H7 (cell line): ENCODE measurements around the gene FGFR3. TPM values are rescaled to one million over a fixed set of nuclear protein-coding genes. Genes with fewer than 3 reads are reported as not detected.
"Not testable (repeated sequence)": the region's sequence is repeated elsewhere in the genome, so short reads cannot be mapped to it uniquely, and the experiment has no call there.

Source experiments
- DNase-seq: peaks from one replicate; pipeline ENCODE4 v3.0.0; 2012
- H3K27me3 ChIP-seq: 2 replicates; pipeline ENCODE4 v1.6.0; 2011; ENCODE audit warnings: mild to moderate bottlenecking, low read length; ENCODE audit not compliant: control insufficient read depth, insufficient read depth
- H3K36me3 ChIP-seq: replicated peaks from 2 replicates; pipeline ENCODE4 v1.5.1; 2011; ENCODE audit warnings: low read length; ENCODE audit not compliant: control insufficient read depth, insufficient read depth
- H3K4me3 ChIP-seq: 2 replicates; pipeline ENCODE4 v1.5.1; 2011; ENCODE audit warnings: low read depth, mild to moderate bottlenecking, control low read depth, low read length, moderate library complexity; ENCODE audit not compliant: insufficient read depth
- total RNA-seq: library from RNA; depleted of rRNA; stranded (reverse); fragments of >200 nt; shearing (Covaris generic); gene quantifications from 2 replicates; pipeline ENCODE4 v1.2.3, GENCODE V29; 2014

Gene FGFR3
- total RNA-seq, 1 experiment from 2014 or later, result 43.6 TPM

- Histone ChIP-seq H3K4me3 (no peak overlapping the region), H3K36me3 (peaks cover 27% of the 10 kb centered on the region), H3K27me3 (no peaks in the 10 kb centered on the region)
- no peak for DNase-seq
Measured at GRCh38 chr4:1833307-1834046, 40.4 kb downstream of the FGFR3 start.

GRCh38 chr4:1834047-1834775, 41.1 kb downstream of the FGFR3 start:
- peaks cover 28% of the 10 kb centered on the region for H3K36me3 ChIP-seq
- DNase-seq, result no peak
- H3K4me3 ChIP-seq, result no peak overlapping the region
- H3K27me3 ChIP-seq, result no peaks in the 10 kb centered on the region

GRCh38 chr4:1835836-1836235, 42.7 kb downstream of the FGFR3 start:
- not testable (repeated sequence) for H3K4me3 ChIP-seq, H3K27me3 ChIP-seq, DNase-seq
- peaks cover 25% of the 10 kb centered on the region for H3K36me3 ChIP-seq

DNA sequence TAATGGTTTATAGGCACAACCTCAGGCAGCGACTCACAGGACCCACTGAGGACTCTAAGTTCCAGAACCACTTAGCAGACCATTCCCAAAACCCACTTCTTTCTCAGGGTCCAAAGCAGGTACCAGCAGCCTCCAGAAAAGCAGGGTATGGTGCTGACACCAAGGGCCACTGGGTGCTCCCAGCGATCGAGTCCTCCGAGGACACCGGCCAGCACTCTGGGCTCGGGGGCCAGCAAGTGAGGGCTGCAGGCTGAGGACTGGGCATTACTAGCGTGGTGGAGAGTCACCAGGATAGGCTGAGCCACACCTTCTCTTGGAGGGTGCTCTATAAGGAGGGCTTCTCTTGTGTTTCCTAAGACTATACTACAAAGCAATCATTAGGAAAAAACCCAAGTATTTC, 43.6 kb downstream of the FGFR3 start:
- DNase-seq, result no peak
- peaks cover 24% of the 10 kb centered on the region for H3K36me3 ChIP-seq
- H3K27me3 ChIP-seq, result no peaks in the 10 kb centered on the region
- no peak overlapping the region for H3K4me3 ChIP-seq

- DNase-seq, result no peak
- Histone ChIP-seq H3K36me3 (peaks cover 22% of the 10 kb centered on the region), H3K4me3 (no peak overlapping the region), H3K27me3 (no peaks in the 10 kb centered on the region)
Measured at GRCh38 chr4:1837069-1837468, 44.0 kb downstream of the FGFR3 start.

- Histone ChIP-seq H3K4me3 (no peak overlapping the region), H3K27me3 (no peaks in the 10 kb centered on the region), H3K36me3 (peaks cover 18% of the 10 kb centered on the region)
- DNase-seq, result no peak
Measured at GRCh38 chr4:1839282-1839681, 46.2 kb downstream of the FGFR3 start.

DNA sequence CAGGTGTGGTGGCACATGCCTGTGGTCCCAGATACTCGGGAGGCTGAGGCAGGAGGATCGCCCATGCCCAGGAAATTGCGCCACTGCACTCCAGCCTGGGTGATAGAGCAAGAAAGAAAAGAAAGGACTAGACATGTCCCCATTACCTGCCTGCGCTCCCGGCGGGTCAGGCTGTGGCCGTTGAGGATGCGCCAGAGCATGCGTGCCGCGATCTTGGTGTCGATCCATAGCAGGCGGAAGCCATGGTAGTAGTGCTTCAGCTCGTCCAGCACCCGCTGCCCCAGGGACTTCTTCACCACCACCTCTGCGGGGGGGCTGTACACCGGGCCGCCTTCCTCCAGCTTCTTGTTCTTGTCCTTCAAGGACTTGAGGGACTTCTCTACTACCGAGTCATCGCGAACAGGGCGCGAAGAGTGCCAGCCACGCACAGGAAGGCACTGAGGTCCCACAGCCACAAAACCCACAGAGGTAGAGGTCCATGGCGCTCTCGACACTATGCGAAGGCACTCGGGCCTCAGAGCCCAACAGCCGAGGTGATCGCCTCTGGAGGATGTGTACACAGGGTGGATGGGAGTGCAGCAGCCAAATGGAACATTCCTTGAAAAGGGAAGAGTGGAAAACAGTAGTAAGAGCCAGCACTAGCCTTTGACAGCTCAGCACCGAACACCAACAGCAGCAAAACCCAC, 48.3 kb downstream of the FGFR3 start:
- DNase-seq, result no peak
- Histone ChIP-seq H3K27me3 (no peaks in the 10 kb centered on the region), H3K4me3 (no peak overlapping the region), H3K36me3 (peaks cover 14% of the 10 kb centered on the region)

- Histone ChIP-seq H3K36me3 (peaks cover 14% of the 10 kb centered on the region), H3K4me3 (no peak overlapping the region), H3K27me3 (no peaks in the 10 kb centered on the region)
- DNase-seq, result no peak
Measured at GRCh38 chr4:1841887-1842210, 48.8 kb downstream of the FGFR3 start.

- DNase-seq, result peak; percentile 77
- peaks cover 14% of the 10 kb centered on the region for H3K36me3 ChIP-seq
- H3K4me3 ChIP-seq, result no peak overlapping the region
- H3K27me3 ChIP-seq, result no peaks in the 10 kb centered on the region
Measured at GRCh38 chr4:1842339-1842895, 49.3 kb downstream of the FGFR3 start.

DNA sequence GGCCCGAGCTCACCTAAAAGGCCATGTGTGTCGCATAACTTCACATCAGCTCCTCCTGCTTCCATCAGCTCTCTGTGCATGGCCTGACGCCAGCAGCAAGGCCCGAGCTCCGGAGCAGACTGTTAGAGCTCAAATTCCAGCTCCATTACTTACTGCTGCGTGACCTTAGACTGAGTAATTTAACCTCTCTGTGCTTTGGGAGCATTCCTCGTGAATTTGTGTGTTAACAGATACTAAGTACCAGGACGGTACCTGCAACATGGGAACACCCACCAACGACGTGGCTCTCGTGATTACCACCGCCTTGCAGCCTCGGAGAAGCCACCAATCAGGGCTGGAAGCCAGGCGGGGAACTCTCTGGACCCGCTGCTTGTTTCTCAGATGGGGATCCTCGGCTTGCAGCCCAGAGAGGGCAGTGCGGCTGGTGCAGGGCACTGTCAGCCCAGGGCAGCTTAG, 49.9 kb downstream of the FGFR3 start:
- Histone ChIP-seq H3K4me3 (no peak overlapping the region), H3K36me3 (peaks cover 14% of the 10 kb centered on the region), H3K27me3 (no peaks in the 10 kb centered on the region)
- no peak for DNase-seq

DNA sequence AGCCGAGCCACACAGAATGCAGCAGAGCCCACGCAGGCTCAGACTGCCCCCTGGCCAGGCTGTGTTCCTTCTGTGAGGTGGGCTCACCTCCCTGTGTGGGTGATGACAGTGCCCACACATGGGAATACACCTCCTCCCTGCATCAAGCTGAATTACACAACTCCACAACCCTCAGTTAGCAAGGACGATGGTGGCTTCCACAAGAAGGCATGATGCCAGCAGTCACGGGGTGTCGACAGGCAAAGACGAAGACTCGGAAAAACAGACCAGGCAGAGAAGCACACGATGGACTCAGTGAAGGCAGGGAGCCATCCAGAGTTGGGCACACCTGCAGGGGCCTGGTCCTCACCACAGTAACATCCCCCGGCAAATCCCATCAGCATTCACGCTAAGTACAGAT, 50.8 kb downstream of the FGFR3 start:
- Histone ChIP-seq H3K27me3 (no peaks in the 10 kb centered on the region), H3K4me3 (no peak overlapping the region), H3K36me3 (peaks cover 10% of the 10 kb centered on the region)
- DNase-seq, result no peak

- not testable (repeated sequence) for DNase-seq, H3K27me3 ChIP-seq, H3K4me3 ChIP-seq, H3K36me3 ChIP-seq
Measured at GRCh38 chr4:1844618-1845017, 51.5 kb downstream of the FGFR3 start.

DNA sequence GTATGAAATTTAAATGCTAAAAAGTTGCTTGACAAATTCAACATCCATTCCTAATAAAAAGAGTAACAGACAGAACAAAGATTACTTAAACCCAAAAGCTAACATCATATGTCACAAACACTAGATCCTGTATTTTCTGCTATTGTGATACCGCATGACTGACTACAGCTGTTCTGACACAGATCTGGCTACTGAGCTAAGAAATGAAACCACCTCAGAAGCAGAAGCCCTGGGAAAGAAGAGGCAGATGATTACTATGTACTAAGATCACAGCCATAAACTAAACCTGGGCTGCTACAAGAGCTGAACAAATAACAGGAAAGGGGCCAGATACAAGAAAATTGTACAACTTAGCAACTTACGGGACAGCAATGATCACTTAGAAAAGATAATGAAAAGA, 53.5 kb downstream of the FGFR3 start:
- Histone ChIP-seq H3K27me3 (no peaks in the 10 kb centered on the region), H3K36me3 (peaks cover 6% of the 10 kb centered on the region; the same call in 1 of the 2 replicates), H3K4me3 (no peak overlapping the region)
- DNase-seq, result no peak

GRCh38 chr4:1850276-1850675, 57.2 kb downstream of the FGFR3 start:
- Histone ChIP-seq H3K36me3 (no peaks in the 10 kb centered on the region; the same call in 1 of the 2 replicates), H3K27me3 (peaks cover 2% of the 10 kb centered on the region; the same call in 1 of the 2 replicates), H3K4me3 (no peak overlapping the region)
- DNase-seq, result no peak
